T-helper 2 cell treated with Interferon-gamma antibody and Interleukin-4, amounts not matched to agents 5 μg/mL and 100 μg/mL, for 36 hours (primary cell): ENCODE measurements around the gene EMILIN3.

Source experiments
- DNase-seq: peaks from one replicate; pipeline ENCODE4 v3.0.0; 2021; ENCODE audit warnings: low spot score
- H3K27ac Mint-ChIP-seq: one replicate; pipeline ENCODE4 v1.8.0; 2021; ENCODE audit warnings: mild to moderate bottlenecking, mixed read lengths
- H3K27me3 Mint-ChIP-seq: one replicate; pipeline ENCODE4 v1.8.0; 2021; ENCODE audit warnings: low read depth, mixed read lengths
- H3K36me3 Mint-ChIP-seq: one replicate; pipeline ENCODE4 v1.8.0; 2021; ENCODE audit warnings: low read depth, mixed read lengths
- H3K4me1 Mint-ChIP-seq: one replicate; pipeline ENCODE4 v1.8.0; 2021; ENCODE audit warnings: low read depth, mixed read lengths
- H3K4me3 Mint-ChIP-seq: one replicate; pipeline ENCODE4 v1.8.0; 2022; ENCODE audit warnings: mild to moderate bottlenecking, moderate library complexity, mixed read lengths
- H3K9me3 Mint-ChIP-seq: one replicate; pipeline ENCODE4 v1.8.0; 2021; ENCODE audit warnings: mixed read lengths

EMILIN3 gene

DNA sequence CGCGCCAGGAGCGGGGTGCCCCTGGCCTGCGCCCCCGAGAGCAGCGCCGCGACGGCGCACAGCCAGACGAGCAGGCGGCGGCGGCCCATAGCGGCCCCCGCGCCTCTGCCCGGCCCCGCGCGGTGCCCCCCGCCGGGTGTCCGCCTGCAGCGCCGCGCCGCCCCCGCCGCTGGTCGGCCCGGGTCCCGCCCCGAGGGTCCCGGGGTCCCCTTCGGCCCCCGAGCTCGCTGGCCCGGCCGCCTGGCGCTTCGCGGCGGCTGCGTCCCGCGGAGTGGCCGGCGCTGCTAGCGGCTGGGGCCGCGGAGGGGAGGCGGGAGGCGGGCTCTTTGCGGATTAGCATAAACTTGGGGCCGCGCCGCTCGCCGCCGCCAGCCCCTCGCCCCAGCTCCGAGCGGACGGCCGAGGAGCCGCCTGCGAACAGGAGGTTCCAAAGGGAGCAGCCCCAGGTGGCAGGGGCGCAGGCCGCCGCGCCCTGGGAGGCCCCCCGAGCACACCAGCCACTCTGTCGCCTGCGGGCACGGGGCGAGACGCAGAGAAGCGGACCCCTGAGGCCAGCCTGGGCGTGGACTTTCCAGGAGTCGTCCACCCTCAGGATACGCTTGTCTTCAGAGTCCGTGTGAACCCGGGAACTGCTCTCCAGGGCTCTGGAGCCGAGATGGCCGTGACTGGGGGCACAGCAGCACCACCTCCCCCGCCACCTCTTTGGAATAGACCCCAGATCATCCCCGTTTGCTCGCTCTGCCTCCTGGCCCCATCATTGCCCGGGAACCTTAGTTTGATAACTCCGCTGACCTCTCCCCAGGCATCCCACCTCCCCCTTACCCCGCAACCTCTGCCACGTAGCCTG is at the start of gene EMILIN3:
EMILIN3 (minus strand) TSS at position 273 of the 847 bp plus-strand sequence; CDS start at position 89, 184 bp downstream.
- H3K4me3 Mint-ChIP-seq: peak within 1 kb of the TSS; percentile 28

DNA sequence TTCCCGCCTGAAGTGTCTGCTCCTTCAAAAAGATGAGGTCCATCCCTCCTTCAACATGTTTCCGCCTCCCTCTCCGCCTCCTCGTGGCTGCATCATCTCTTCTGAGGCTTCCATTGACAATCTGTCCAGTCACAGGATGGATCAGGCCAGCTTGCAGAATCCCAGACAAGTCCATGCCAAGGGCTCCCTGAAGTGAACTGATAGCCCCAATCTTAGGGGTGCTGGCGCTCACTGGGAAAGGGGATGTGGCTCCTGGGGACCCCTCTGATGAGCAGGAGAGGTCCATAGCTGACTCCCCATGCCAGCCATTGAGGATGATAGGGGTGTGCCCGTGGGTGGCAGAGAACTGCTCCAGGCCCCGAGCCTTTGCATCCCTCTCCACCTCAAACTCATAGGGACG is 48.6 kb upstream of the EMILIN3 start:
- no peak for DNase-seq
- no peaks in the 10 kb centered on the region for H3K9me3 Mint-ChIP-seq
- peaks cover 2% of the 10 kb centered on the region for H3K4me1 Mint-ChIP-seq
- H3K27ac Mint-ChIP-seq: no peak overlapping the region
- H3K36me3 Mint-ChIP-seq: peaks cover 39% of the 10 kb centered on the region
- H3K4me3 Mint-ChIP-seq: no peak overlapping the region
- no peaks in the 10 kb centered on the region for H3K27me3 Mint-ChIP-seq

More for the DNA sequence above, at the start of gene EMILIN3:
- no peak for DNase-seq
- no peak within 1 kb of the TSS for H3K27ac Mint-ChIP-seq
- H3K4me1 Mint-ChIP-seq: no peaks in the 10 kb centered on the region
- H3K36me3 Mint-ChIP-seq: no peaks in the 10 kb centered on the region
- peaks cover 34% of the 10 kb centered on the region for H3K27me3 Mint-ChIP-seq
- H3K9me3 Mint-ChIP-seq: peaks cover 4% of the 10 kb centered on the region

DNA sequence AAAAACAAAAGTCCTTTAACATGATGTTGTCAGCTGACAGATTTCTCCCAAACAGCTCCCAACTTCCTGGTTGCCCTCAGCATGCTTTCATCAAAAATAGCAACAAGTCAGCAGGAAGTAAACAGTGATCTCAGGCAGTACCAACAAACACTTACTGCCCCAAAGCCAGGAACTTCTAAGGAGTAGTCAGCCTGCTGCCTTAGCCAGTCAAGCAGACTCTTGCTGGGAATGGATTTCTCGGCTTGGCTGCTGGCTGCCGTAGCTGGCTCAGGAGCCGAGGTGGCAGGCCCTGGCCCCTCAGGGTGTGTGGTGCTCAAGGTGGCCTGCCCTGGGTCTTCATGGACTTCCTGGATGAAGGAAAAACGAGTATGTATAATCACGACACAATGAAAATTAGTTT is 46.6 kb upstream of the EMILIN3 start:
- no peaks in the 10 kb centered on the region for H3K27me3 Mint-ChIP-seq
- H3K4me1 Mint-ChIP-seq: peaks cover 13% of the 10 kb centered on the region
- no peak overlapping the region for H3K27ac Mint-ChIP-seq
- DNase-seq: no peak
- peaks cover 41% of the 10 kb centered on the region for H3K36me3 Mint-ChIP-seq
- no peak overlapping the region for H3K4me3 Mint-ChIP-seq
- H3K9me3 Mint-ChIP-seq: no peaks in the 10 kb centered on the region

GRCh38 chr20:41412324-41413120 is 45.9 kb upstream of the EMILIN3 start:
- Mint-ChIP-seq H3K36me3 (peaks cover 38% of the 10 kb centered on the region), H3K4me1 (peaks cover 16% of the 10 kb centered on the region), H3K27me3 (no peaks in the 10 kb centered on the region), H3K4me3 (no peak overlapping the region), H3K9me3 (no peaks in the 10 kb centered on the region), H3K27ac (no peak overlapping the region)
- no peak for DNase-seq

DNA sequence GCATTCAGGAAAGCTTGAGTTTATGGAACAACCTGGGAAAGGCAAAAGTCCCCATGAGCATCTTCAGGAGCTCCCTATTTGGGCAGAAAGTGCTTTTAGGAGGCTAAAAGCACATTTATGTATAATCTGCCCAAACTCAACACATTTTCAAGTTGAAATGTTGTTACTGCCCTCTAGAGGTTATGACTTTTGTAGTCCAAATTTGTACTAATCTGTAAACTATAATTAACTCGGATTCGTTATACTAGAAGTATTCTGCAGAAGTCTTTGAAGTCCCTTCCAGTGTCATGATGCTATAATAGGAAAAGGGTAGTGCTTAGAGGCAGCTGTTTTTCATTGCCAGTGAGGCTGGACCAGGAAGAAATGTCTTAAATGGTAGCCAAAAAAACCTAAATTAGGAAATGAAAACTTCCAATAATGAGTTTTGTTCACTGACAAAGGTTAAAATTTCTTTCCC is 44.8 kb upstream of the EMILIN3 start:
- Mint-ChIP-seq H3K4me3 (no peak overlapping the region), H3K27me3 (no peaks in the 10 kb centered on the region), H3K4me1 (peaks cover 18% of the 10 kb centered on the region), H3K36me3 (peaks cover 36% of the 10 kb centered on the region), H3K9me3 (no peaks in the 10 kb centered on the region), H3K27ac (no peak overlapping the region)
- no peak for DNase-seq

DNA sequence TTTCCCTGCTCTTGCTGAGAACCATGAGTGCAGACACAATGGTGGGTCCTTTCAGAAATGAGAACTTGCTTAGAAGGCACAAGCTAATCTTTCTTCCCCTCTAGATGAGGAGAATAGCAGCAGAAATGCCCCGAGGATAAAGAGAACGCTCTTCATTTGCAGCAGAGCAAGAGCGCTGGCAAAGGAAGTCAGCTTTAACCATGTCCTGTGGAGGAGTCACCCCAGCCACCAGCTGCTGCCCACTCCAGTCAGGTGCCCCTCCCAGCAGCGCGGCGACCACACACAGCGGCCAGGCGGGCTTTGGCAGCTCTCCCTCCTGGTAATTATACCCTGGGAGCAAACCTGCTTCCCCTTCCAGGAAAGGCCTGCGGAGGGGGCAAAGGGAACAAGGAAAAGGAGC is 42.4 kb upstream of the EMILIN3 start:
- no peak overlapping the region for H3K27ac Mint-ChIP-seq
- no peak overlapping the region for H3K4me3 Mint-ChIP-seq
- peaks cover 18% of the 10 kb centered on the region for H3K4me1 Mint-ChIP-seq
- no peaks in the 10 kb centered on the region for H3K9me3 Mint-ChIP-seq
- no peaks in the 10 kb centered on the region for H3K27me3 Mint-ChIP-seq
- H3K36me3 Mint-ChIP-seq: peaks cover 31% of the 10 kb centered on the region
- no peak for DNase-seq

- no peaks in the 10 kb centered on the region for H3K9me3 Mint-ChIP-seq
- H3K4me1 Mint-ChIP-seq: peaks cover 16% of the 10 kb centered on the region
- peaks cover 28% of the 10 kb centered on the region for H3K36me3 Mint-ChIP-seq
- no peak overlapping the region for H3K27ac Mint-ChIP-seq
- no peaks in the 10 kb centered on the region for H3K27me3 Mint-ChIP-seq
- peak; percentile 6 for DNase-seq
- H3K4me3 Mint-ChIP-seq: peak overlapping the region; percentile 48
Observed at GRCh38 chr20:41408156-41408794, 41.7 kb upstream of the EMILIN3 start.

DNA sequence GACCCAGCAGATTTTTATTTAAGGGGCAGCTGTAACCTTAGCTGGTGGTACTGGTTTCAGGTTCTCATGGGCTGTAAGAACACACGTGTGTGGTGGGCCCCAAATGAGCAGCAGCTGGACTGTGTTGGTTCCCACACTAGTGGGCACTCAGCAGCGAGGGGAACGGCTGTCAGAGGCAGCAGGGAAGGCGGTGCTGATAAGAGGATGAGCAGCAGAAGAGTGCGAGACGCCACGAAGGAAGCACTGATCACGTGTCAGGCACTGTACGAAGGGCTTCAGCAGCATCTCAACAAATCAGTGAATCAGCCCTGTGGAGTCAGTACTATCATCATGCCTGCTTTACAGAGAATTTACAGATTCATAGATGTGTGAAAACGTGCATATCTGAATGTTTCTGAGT is 41.0 kb upstream of the EMILIN3 start:
- H3K27me3 Mint-ChIP-seq: no peaks in the 10 kb centered on the region
- peaks cover 29% of the 10 kb centered on the region for H3K36me3 Mint-ChIP-seq
- H3K4me1 Mint-ChIP-seq: peaks cover 17% of the 10 kb centered on the region
- peak overlapping the region; percentile 45 for H3K27ac Mint-ChIP-seq
- no peak for DNase-seq
- no peaks in the 10 kb centered on the region for H3K9me3 Mint-ChIP-seq
- H3K4me3 Mint-ChIP-seq: no peak overlapping the region

GRCh38 chr20:41406896-41407444 is 40.4 kb upstream of the EMILIN3 start:
- Mint-ChIP-seq H3K27me3 (no peaks in the 10 kb centered on the region), H3K27ac (no peak overlapping the region), H3K9me3 (no peaks in the 10 kb centered on the region), H3K4me1 (peaks cover 17% of the 10 kb centered on the region), H3K4me3 (no peak overlapping the region), H3K36me3 (peaks cover 26% of the 10 kb centered on the region)
- DNase-seq: no peak

GRCh38 chr20:41406353-41406752 is 39.7 kb upstream of the EMILIN3 start:
- no peak overlapping the region for H3K4me3 Mint-ChIP-seq
- no peak overlapping the region for H3K27ac Mint-ChIP-seq
- no peaks in the 10 kb centered on the region for H3K9me3 Mint-ChIP-seq
- H3K36me3 Mint-ChIP-seq: peaks cover 25% of the 10 kb centered on the region
- DNase-seq: no peak
- peaks cover 17% of the 10 kb centered on the region for H3K4me1 Mint-ChIP-seq
- H3K27me3 Mint-ChIP-seq: no peaks in the 10 kb centered on the region

DNA sequence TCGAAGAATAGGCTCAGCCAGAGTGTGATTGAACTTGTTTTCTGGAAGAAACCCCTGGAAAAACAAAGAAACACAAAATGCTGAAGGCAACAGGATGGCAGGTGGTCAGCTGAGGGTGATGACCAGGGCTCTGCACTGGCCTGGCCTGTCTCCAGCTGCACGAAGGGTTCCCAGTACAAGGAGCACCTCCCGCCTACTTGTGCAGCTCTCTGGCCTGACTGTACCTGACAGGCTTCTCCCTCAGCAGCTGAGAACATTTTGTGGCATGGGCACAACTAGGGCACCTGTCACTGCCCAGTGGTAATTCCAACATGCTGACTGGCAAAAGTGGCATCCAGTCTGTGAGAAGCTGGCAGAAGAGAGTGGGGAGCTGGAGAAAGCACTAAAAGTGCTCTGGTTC is 38.8 kb upstream of the EMILIN3 start:
- no peak for DNase-seq
- no peaks in the 10 kb centered on the region for H3K9me3 Mint-ChIP-seq
- H3K4me1 Mint-ChIP-seq: peaks cover 17% of the 10 kb centered on the region
- no peak overlapping the region for H3K27ac Mint-ChIP-seq
- no peaks in the 10 kb centered on the region for H3K27me3 Mint-ChIP-seq
- H3K4me3 Mint-ChIP-seq: no peak overlapping the region
- H3K36me3 Mint-ChIP-seq: peaks cover 22% of the 10 kb centered on the region

DNA sequence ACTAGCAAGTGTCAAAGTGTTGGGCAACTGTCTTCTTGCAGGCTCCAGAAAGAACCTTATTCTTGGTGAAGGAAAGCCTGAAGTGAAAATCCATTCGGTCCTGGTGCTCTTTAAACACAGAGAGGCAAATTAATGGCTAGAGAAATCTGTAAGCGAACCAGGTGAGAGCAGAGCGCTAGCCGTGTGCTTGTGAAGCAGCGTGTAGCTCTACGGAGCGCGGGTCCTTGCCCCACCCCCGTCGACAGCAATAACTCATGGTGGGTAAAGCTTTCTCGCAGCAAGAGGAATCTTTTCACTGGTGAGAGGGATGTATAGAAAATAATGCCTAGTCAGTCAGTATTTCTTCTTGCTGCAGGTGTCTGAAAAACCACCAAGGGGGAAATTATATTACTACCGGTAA is 37.0 kb upstream of the EMILIN3 start:
- H3K4me3 Mint-ChIP-seq: no peak overlapping the region
- peaks cover 14% of the 10 kb centered on the region for H3K36me3 Mint-ChIP-seq
- no peak overlapping the region for H3K27ac Mint-ChIP-seq
- no peaks in the 10 kb centered on the region for H3K27me3 Mint-ChIP-seq
- H3K9me3 Mint-ChIP-seq: no peaks in the 10 kb centered on the region
- DNase-seq: no peak
- peaks cover 10% of the 10 kb centered on the region for H3K4me1 Mint-ChIP-seq

DNA sequence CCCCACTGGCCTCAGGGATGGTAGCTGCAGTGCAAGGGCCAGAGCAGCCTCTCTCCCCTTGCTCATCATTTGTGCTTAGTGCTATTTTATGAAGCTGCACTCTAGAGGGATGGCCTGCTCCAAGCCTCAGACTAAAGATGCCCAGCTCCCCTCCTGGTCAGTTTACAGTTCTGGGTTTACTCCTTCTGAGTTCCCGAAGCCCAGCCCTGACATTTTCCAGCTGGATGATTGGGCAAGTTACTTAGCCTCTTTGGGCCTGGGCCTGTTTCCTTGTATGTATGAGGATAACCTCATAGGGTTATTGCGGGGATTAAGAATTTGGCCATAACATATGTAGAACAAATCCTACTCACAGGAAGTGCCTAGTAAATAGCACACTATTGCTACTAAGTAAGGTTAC is 31.8 kb upstream of the EMILIN3 start:
- no peak overlapping the region for H3K27ac Mint-ChIP-seq
- peaks cover 3% of the 10 kb centered on the region for H3K36me3 Mint-ChIP-seq
- H3K9me3 Mint-ChIP-seq: no peaks in the 10 kb centered on the region
- H3K27me3 Mint-ChIP-seq: no peaks in the 10 kb centered on the region
- H3K4me1 Mint-ChIP-seq: peaks cover 2% of the 10 kb centered on the region
- DNase-seq: no peak
- no peak overlapping the region for H3K4me3 Mint-ChIP-seq
